OCI-LY3 (cell line): ENCODE results near the gene UNC45A.

ENCODE experiments used
- EZH2phosphoT487 ChIP-seq: fragments of 200-600 bp; shearing (Covaris generic); IDR thresholded peaks from 2 replicates; pipeline ENCODE4 v1.6.1; 2018; ENCODE audit warnings: antibody characterized with exemption, mixed run types, low read depth
- TF ChIP-seq, protein P1 (sequence below): fragments of 200-600, 300-600 bp; sonication (generic); IDR thresholded peaks from 2 replicates; pipeline ENCODE4 v1.5.1; 2014; ENCODE audit warnings: antibody characterized with exemption, low read length, low read depth

DNA sequence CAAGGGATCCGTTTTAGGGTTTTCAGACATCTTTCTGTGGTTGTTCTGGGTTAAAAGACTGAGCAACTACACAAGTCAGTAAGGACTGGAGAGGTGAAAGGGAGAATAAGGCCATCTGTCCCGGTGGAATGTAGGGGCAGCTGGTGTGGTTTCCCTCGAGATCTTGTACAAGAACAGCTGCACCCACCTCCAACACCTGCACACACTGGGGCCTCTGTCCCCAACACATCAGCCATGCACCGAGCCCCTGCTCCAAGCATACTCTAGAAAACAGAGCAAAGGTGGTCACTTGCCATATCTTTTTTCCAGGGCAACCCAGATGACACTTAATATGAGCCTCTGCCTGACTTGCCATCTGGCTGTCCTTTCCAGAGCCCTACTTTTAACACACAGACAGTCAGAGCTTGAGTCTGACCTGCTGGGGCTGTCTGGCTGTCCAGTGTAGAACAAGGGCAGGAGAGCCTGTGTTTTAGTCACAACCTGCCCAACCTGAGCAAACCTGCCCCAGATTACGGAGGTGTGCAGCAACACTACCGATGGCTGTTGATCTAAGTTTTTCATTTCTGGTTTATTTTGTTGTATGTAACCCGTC is 19.8 kb upstream of the UNC45A start:
- TF ChIP-seq, protein P1, sequence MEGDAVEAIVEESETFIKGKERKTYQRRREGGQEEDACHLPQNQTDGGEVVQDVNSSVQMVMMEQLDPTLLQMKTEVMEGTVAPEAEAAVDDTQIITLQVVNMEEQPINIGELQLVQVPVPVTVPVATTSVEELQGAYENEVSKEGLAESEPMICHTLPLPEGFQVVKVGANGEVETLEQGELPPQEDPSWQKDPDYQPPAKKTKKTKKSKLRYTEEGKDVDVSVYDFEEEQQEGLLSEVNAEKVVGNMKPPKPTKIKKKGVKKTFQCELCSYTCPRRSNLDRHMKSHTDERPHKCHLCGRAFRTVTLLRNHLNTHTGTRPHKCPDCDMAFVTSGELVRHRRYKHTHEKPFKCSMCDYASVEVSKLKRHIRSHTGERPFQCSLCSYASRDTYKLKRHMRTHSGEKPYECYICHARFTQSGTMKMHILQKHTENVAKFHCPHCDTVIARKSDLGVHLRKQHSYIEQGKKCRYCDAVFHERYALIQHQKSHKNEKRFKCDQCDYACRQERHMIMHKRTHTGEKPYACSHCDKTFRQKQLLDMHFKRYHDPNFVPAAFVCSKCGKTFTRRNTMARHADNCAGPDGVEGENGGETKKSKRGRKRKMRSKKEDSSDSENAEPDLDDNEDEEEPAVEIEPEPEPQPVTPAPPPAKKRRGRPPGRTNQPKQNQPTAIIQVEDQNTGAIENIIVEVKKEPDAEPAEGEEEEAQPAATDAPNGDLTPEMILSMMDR: no peak
- TF ChIP-seq EZH2phosphoT487: no peak
